Rectal smooth muscle tissue (tissue), 1 donor: ENCODE data around the gene TRERF1.

Experiments used
- H3K27ac ChIP-seq: one replicate; pipeline ENCODE4 v1.7.0; 2013; ENCODE audit warnings: low read depth, low read length, inconsistent platforms
- H3K27me3 ChIP-seq: one replicate; pipeline ENCODE4 v1.7.0; 2013; ENCODE audit warnings: low read length; ENCODE audit not compliant: control insufficient read depth, insufficient read depth
- H3K36me3 ChIP-seq: one replicate; pipeline ENCODE4 v1.7.0; 2013; ENCODE audit warnings: low read length; ENCODE audit not compliant: control insufficient read depth, insufficient read depth
- H3K4me1 ChIP-seq: one replicate; pipeline ENCODE4 v1.7.0; 2013; ENCODE audit warnings: low read length; ENCODE audit not compliant: control insufficient read depth, insufficient read depth
- H3K4me3 ChIP-seq: one replicate; pipeline ENCODE4 v1.7.0; 2013; ENCODE audit warnings: low read length
- H3K9ac ChIP-seq: one replicate; pipeline ENCODE4 v1.7.0; 2013; ENCODE audit warnings: low read length

Gene TRERF1

GRCh38 chr6:42460883-42461282 lies 9.2 kb upstream of the TRERF1 start:
- no peak overlapping the region for H3K4me3 ChIP-seq
- H3K4me1 ChIP-seq = no peaks in the 10 kb centered on the region
- H3K27ac ChIP-seq = no peak overlapping the region
- no peaks in the 10 kb centered on the region for H3K36me3 ChIP-seq
- no peaks in the 10 kb centered on the region for H3K27me3 ChIP-seq
- no peak overlapping the region for H3K9ac ChIP-seq

GRCh38 chr6:42459888-42460287 lies 8.2 kb upstream of the TRERF1 start:
- no peak overlapping the region for H3K4me3 ChIP-seq
- no peaks in the 10 kb centered on the region for H3K27me3 ChIP-seq
- no peaks in the 10 kb centered on the region for H3K36me3 ChIP-seq
- H3K4me1 ChIP-seq = no peaks in the 10 kb centered on the region
- H3K27ac ChIP-seq = no peak overlapping the region
- no peak overlapping the region for H3K9ac ChIP-seq

GRCh38 chr6:42454428-42454791 lies 2.7 kb upstream of the TRERF1 start:
- H3K9ac ChIP-seq = no peak overlapping the region
- H3K4me1 ChIP-seq = no peaks in the 10 kb centered on the region
- H3K27me3 ChIP-seq = no peaks in the 10 kb centered on the region
- peak overlapping the region; percentile 80 for H3K27ac ChIP-seq
- no peaks in the 10 kb centered on the region for H3K36me3 ChIP-seq
- H3K4me3 ChIP-seq = no peak overlapping the region

DNA sequence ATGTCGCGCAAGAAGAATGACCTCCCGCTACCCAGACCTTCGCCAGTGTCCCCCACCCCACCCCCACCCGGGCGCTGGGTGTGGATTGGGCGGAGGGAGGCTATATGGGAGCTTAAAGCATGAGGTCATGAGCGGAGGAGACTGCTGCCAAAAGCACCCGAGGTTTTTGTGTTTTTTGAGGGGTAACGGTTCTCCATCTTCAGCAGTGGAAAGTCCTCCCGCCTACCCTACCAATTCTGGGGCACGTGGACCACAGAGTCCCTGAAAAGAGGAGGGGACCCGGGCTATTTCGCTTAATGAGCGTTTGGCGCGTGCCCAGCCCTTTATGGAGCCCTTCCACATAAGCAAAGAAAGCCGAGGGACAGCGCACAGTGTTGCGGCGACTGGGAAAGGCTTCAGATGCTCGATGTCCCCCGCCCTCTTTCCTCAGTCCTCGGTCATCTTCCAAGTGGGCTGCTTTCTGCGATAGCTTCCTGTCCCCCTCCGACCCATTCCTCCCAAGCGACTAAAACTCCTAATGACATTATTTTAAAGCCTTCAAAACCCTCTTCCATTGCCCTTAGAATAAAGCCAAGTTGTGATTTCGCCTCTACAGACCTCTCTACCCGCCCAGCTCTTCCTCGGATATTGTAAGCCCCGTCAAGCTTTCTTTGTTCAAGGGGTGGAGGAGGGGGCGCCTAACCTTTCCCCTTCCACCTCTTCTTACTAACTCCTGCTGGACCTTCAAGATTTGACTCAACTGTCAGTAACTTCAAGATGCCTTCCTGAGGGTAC lies 2.1 kb upstream of the TRERF1 start:
- Histone ChIP-seq H3K36me3 (no peaks in the 10 kb centered on the region), H3K4me3 (peak overlapping the region; percentile 82), H3K4me1 (peaks cover 2% of the 10 kb centered on the region), H3K27me3 (no peaks in the 10 kb centered on the region), H3K9ac (peak overlapping the region; percentile 22), H3K27ac (peak overlapping the region; percentile 80)

DNA sequence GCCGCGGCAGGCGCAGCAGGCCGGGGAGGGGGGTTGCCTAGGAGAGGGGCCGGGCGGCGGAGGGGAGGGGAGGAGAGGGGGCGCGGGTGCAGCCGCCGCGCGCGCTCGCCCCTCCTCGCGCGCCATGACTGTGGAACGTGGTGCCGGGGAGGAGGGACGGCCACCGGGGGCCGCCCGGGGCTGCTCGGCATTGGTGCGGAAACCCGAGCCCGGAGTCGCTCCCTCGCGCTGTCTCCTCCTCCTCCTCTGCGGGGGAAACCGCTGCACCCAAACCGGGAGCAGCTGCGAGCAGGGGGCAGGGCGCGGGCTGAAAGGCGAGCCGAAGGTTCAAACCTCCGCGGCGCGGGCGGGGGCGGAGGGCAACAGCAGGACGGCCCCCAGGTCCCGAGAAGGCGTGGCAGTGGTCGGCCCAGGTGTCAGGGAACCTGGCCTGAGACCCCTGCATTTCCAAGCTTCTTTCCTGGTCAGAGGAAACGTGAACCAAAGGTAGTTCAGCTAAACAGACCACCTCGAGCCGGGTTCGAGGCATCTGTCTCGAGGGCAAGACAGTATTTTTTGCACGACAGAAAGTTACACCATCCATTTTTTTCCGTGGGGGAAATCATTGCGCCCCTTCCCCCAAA lies 1.4 kb upstream of the TRERF1 start:
- Histone ChIP-seq H3K36me3 (no peaks in the 10 kb centered on the region), H3K27ac (peak overlapping the region; percentile 85), H3K4me3 (peak overlapping the region; percentile 82), H3K9ac (peak overlapping the region; percentile 38), H3K4me1 (peaks cover 2% of the 10 kb centered on the region), H3K27me3 (no peaks in the 10 kb centered on the region)

DNA sequence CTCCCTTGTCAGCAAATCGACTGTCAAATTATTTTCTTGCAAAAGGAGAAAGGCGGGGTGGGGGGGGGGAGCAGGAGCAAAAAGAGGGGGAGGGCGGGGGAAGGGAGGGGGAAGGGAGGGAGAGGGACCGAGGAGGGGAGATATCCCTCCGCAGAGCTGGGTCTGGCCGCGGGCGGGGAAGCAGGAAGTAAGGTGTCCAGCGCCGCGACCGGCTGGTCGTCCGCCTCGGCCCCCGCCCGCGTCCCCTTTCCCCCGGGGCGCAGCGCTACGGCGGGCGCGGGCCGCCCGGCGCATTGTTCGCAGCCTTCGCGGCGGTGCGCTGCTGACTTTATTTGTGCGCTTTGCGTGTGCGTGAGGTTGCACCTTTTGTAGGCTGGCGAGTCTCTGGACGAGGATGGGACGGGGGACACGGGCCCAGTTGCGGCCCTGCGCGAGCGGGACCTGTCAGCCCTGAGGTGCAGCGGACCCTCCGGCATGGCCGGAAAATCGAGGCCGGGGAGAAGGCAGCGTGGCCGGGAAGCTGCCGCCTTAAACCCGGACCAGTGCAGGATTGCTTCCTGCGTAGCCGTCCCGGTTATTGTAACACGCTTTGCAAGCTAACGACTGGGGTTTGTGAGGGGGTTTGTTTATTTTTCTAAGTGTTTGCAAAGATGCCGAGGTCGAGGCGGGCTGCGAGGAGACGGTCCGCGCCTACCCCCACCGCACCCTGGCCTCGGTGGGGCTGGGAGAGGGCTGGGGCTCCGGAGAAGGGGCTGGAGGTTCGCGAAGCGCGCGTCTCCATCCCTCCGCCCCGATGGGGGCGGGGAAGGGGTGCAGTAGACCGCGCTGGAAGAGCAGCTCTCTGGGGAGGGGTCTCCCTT lies 675 bp upstream of the TRERF1 start:
- Histone ChIP-seq H3K4me1 (peaks cover 2% of the 10 kb centered on the region), H3K36me3 (no peaks in the 10 kb centered on the region), H3K9ac (peak overlapping the region; percentile 42), H3K27me3 (no peaks in the 10 kb centered on the region), H3K4me3 (peak overlapping the region; percentile 82), H3K27ac (peak overlapping the region; percentile 85)

- Histone ChIP-seq H3K36me3 (no peaks in the 10 kb centered on the region), H3K4me1 (peaks cover 2% of the 10 kb centered on the region), H3K27me3 (no peaks in the 10 kb centered on the region), H3K4me3 (peak overlapping the region; percentile 75), H3K27ac (peak overlapping the region; percentile 73), H3K9ac (no peak overlapping the region)
Observed at GRCh38 chr6:42450477-42451332, 1.0 kb downstream of the TRERF1 start.

GRCh38 chr6:42449917-42450476 lies 1.7 kb downstream of the TRERF1 start:
- peak overlapping the region; percentile 75 for H3K4me3 ChIP-seq
- no peak overlapping the region for H3K9ac ChIP-seq
- H3K36me3 ChIP-seq = no peaks in the 10 kb centered on the region
- peaks cover 2% of the 10 kb centered on the region for H3K4me1 ChIP-seq
- peak overlapping the region; percentile 73 for H3K27ac ChIP-seq
- no peaks in the 10 kb centered on the region for H3K27me3 ChIP-seq

- H3K4me3 ChIP-seq = peak overlapping the region; percentile 1
- H3K4me1 ChIP-seq = peaks cover 2% of the 10 kb centered on the region
- H3K27me3 ChIP-seq = no peaks in the 10 kb centered on the region
- no peaks in the 10 kb centered on the region for H3K36me3 ChIP-seq
- no peak overlapping the region for H3K9ac ChIP-seq
- H3K27ac ChIP-seq = peak overlapping the region; percentile 18
Observed at GRCh38 chr6:42448927-42449659, 2.6 kb downstream of the TRERF1 start.

DNA sequence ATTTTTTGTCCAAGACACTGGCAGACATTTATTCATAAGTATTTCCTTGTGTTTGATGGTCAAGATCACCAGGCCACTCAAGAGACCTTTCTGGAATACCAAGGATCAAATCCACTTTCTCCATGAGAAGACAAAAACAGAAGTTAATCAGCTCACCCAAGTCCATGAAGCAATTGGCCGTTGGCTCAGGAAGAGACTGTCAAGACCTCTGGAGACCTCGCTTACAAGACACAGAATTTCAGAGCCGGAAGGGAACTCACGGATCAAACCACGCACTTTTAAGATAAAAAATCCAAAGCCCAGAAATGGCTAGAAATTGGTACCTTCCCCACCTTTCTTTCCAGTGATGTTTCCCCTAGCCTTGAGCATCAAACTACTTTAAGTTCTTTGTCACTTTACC lies 3.3 kb downstream of the TRERF1 start:
- no peak overlapping the region for H3K4me3 ChIP-seq
- no peak overlapping the region for H3K9ac ChIP-seq
- H3K36me3 ChIP-seq = no peaks in the 10 kb centered on the region
- H3K4me1 ChIP-seq = peaks cover 6% of the 10 kb centered on the region
- no peak overlapping the region for H3K27ac ChIP-seq
- H3K27me3 ChIP-seq = no peaks in the 10 kb centered on the region

GRCh38 chr6:42446996-42447395 lies 4.7 kb downstream of the TRERF1 start:
- H3K9ac ChIP-seq = no peak overlapping the region
- no peaks in the 10 kb centered on the region for H3K27me3 ChIP-seq
- peaks cover 17% of the 10 kb centered on the region for H3K4me1 ChIP-seq
- no peak overlapping the region for H3K27ac ChIP-seq
- no peak overlapping the region for H3K4me3 ChIP-seq
- no peaks in the 10 kb centered on the region for H3K36me3 ChIP-seq
